Endothelial cell of umbilical vein (primary cell): Measurements from ENCODE around the gene SPAG6.
A peak's percentile ranks its signal among the peaks of the same experiment; 100 is the strongest.

Experiments used
- EZH2 ChIP-seq: IDR thresholded peaks from 2 replicates; pipeline ENCODE4 v1.6.1; 2012; ENCODE audit warnings: borderline replicate concordance, low read depth, mild to moderate bottlenecking, moderate library complexity, low read length, inconsistent platforms; ENCODE audit not compliant: severe bottlenecking
- FOS ChIP-seq: IDR thresholded peaks from 2 replicates; pipeline ENCODE4 v1.6.1; 2011; ENCODE audit warnings: mild to moderate bottlenecking, low read length, moderate library complexity, borderline replicate concordance; ENCODE audit not compliant: insufficient read depth
- POLR2A ChIP-seq: IDR thresholded peaks from 2 replicates; pipeline ENCODE4 v1.6.1; 2012; ENCODE audit warnings: low read depth, mild to moderate bottlenecking, control low read depth, low read length
- POLR2AphosphoS5 ChIP-seq: IDR thresholded peaks from 2 replicates; pipeline ENCODE4 v1.6.1; 2012; ENCODE audit warnings: low read depth, mild to moderate bottlenecking, control low read depth, low read length, moderate library complexity; ENCODE audit not compliant: insufficient read depth
- TF ChIP-seq, protein P1 (sequence below), 2 donors: IDR thresholded peaks; 1 replicate in 1 of 2; 2 replicates in 1 of 2; pipeline ENCODE4 v1.5.1; 2011; ENCODE audit warnings: low read length in 2 of 2, mild to moderate bottlenecking in 2 of 2, moderate library complexity in 2 of 2, control low read depth in 1 of 2, inconsistent platforms in 1 of 2, low read depth in 1 of 2; ENCODE audit not compliant: insufficient read depth in 1 of 2; ENCODE audit errors: extremely low read depth in 1 of 2

DNA sequence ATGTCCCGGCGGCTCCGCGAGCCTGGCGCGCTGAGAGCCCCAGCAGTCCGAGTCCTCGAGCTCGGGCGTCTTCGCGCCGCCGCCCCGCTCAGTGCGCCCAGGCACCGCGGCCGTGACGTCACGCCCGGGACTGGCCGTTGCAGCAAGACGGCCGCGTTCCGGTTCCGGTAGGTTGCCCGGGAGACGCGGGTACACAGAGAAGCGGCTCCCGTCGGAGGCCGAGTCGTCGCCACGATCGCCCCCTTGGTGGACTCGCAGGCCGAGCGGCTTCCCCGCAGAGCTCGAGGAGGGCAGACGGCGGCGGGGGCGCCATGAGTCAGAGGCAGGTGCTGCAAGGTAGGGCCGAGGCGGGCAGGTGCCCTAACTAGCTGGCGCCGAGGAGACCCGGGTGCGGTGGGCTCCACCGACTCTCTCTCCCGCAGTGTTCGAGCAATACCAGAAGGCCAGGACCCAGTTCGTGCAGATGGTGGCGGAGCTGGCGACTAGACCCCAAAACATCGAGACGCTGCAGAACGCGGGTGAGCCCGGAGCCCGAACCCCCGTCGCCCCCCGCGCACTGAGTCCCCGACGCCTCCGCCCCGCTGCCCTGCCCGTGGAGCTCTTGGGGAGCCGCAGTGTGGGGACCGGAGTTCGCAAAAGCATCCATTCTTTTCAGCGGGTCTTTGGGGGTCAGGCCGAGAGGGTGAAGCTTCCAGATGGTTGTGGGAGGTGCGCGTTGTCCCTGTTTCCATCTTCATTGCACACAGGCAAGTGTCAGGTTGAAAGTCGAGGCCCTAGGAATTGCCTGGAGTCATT is at the start of gene SPAG6:
- TF ChIP-seq POLR2A (no peak), POLR2AphosphoS5 (no peak), EZH2 (peak; percentile 97), FOS (no peak)
- TF ChIP-seq, protein P1, sequence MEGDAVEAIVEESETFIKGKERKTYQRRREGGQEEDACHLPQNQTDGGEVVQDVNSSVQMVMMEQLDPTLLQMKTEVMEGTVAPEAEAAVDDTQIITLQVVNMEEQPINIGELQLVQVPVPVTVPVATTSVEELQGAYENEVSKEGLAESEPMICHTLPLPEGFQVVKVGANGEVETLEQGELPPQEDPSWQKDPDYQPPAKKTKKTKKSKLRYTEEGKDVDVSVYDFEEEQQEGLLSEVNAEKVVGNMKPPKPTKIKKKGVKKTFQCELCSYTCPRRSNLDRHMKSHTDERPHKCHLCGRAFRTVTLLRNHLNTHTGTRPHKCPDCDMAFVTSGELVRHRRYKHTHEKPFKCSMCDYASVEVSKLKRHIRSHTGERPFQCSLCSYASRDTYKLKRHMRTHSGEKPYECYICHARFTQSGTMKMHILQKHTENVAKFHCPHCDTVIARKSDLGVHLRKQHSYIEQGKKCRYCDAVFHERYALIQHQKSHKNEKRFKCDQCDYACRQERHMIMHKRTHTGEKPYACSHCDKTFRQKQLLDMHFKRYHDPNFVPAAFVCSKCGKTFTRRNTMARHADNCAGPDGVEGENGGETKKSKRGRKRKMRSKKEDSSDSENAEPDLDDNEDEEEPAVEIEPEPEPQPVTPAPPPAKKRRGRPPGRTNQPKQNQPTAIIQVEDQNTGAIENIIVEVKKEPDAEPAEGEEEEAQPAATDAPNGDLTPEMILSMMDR (IDR thresholded peaks at IDR 0.05; ENCODE audit: extremely low read depth in 1 of 2, insufficient read depth in 1 of 2, low read depth in 1 of 2, low read length in 2 of 2): no peak
